Neural cell (in vitro differentiated cells): ENCODE results near the gene FRMD4A. TPM values are rescaled to one million over a fixed set of nuclear protein-coding genes. Genes with fewer than 3 reads are reported as not detected.

Experiments
- H2AFZ ChIP-seq: fragments of 200-600, 300-800 bp; sonication (generic), shearing (Covaris generic); 2 replicates; pipeline ENCODE4 v1.6.0; 2014; ENCODE audit warnings: low read depth, mild to moderate bottlenecking, antibody characterized with exemption, low read length, moderate library complexity
- H3F3A ChIP-seq: fragments of 200-600 bp; shearing (Covaris generic); 2 replicates; pipeline ENCODE4 v1.6.1; 2016; ENCODE audit warnings: mild to moderate bottlenecking, moderate library complexity, mixed read lengths, antibody characterized with exemption, low read length; ENCODE audit not compliant: insufficient read depth, poor library complexity, severe bottlenecking
- H3K27ac ChIP-seq: fragments of 200-600, 300-800 bp; sonication (generic), shearing (Covaris generic); 2 replicates; pipeline ENCODE4 v1.5.1; 2014; ENCODE audit warnings: mild to moderate bottlenecking, low read length, moderate library complexity
- H3K27me3 ChIP-seq: fragments of 300-800, 200-600 bp; sonication (generic), shearing (Covaris generic); 2 replicates; pipeline ENCODE4 v1.6.0; 2014; ENCODE audit warnings: mild to moderate bottlenecking, low read depth, low read length, moderate library complexity; ENCODE audit not compliant: insufficient read depth
- H3K36me3 ChIP-seq: fragments of 300-800, 200-600 bp; sonication (generic), shearing (Covaris generic); 2 replicates; pipeline ENCODE4 v1.5.1; 2014; ENCODE audit warnings: mild to moderate bottlenecking, antibody characterized with exemption, low read length, moderate library complexity; ENCODE audit not compliant: insufficient read depth
- H3K4me2 ChIP-seq: fragments of 300-800, 200-600 bp; sonication (generic), shearing (Covaris generic); 2 replicates; pipeline ENCODE4 v1.6.0; 2014; ENCODE audit warnings: mild to moderate bottlenecking, low read length
- H3K4me3 ChIP-seq: fragments of 300-800, 200-600 bp; sonication (generic), shearing (Covaris generic); 2 replicates; pipeline ENCODE4 v1.5.1; 2014; ENCODE audit warnings: mild to moderate bottlenecking, low read length, moderate library complexity
- H3K79me2 ChIP-seq: fragments of 200-600 bp; shearing (Covaris generic); replicated peaks from 2 replicates; pipeline ENCODE4 v1.6.0; 2014; ENCODE audit warnings: mild to moderate bottlenecking, low read length, moderate library complexity; ENCODE audit not compliant: insufficient read depth
- H3K9ac ChIP-seq: fragments of 300-800, 200-600 bp; sonication (generic), shearing (Covaris generic); 2 replicates; pipeline ENCODE4 v1.6.1; 2016; ENCODE audit warnings: mild to moderate bottlenecking, low read length, mixed read lengths
- H3K9me2 ChIP-seq: fragments of 200-600 bp; shearing (Covaris generic); 2 replicates; pipeline ENCODE4 v1.6.1; 2016; ENCODE audit warnings: mild to moderate bottlenecking, low read length, mixed read lengths; ENCODE audit not compliant: insufficient read depth
- H3K9me3 ChIP-seq: fragments of 200-600, 300-800 bp; sonication (generic), shearing (Covaris generic); 2 replicates; pipeline ENCODE4 v1.6.1; 2016; ENCODE audit warnings: mild to moderate bottlenecking, mixed run types, low read length, moderate library complexity, mixed read lengths
- H4K20me1 ChIP-seq: fragments of 200-600 bp; shearing (Covaris generic); 2 replicates; pipeline ENCODE4 v1.6.1; 2016; ENCODE audit warnings: mild to moderate bottlenecking, mixed run types; ENCODE audit not compliant: insufficient read depth
- CTCF ChIP-seq: fragments of 450-650 bp; IDR thresholded peaks from 2 replicates; pipeline ENCODE4 v1.5.1; 2014; ENCODE audit warnings: antibody characterized with exemption, mild to moderate bottlenecking, moderate library complexity; ENCODE audit not compliant: poor library complexity, severe bottlenecking
- EP300 ChIP-seq: fragments of 450-650 bp; conservative IDR thresholded peaks from 2 replicates; pipeline ENCODE4 v1.6.1; 2014; ENCODE audit warnings: antibody characterized with exemption, mild to moderate bottlenecking, moderate library complexity; ENCODE audit not compliant: poor library complexity, severe bottlenecking
- EZH2 ChIP-seq: fragments of 200-600, 300-800 bp; shearing (Covaris generic), sonication (generic); IDR thresholded peaks from 2 replicates; pipeline ENCODE4 v1.6.1; 2014; ENCODE audit warnings: antibody characterized with exemption, low read length, borderline replicate concordance, mild to moderate bottlenecking; ENCODE audit not compliant: insufficient read depth, poor library complexity, severe bottlenecking
- MXI1 ChIP-seq: fragments of 450-650 bp; conservative IDR thresholded peaks from 2 replicates; pipeline ENCODE4 v1.6.1; 2014; ENCODE audit warnings: antibody characterized with exemption, mild to moderate bottlenecking; ENCODE audit not compliant: poor library complexity, severe bottlenecking
- POLR2AphosphoS5 ChIP-seq: IDR thresholded peaks from 2 replicates; pipeline ENCODE4 v1.6.1; 2012
- RAD21 ChIP-seq: fragments of 450-650 bp; conservative IDR thresholded peaks from 2 replicates; pipeline ENCODE4 v1.6.1; 2014; ENCODE audit warnings: antibody characterized with exemption, mild to moderate bottlenecking, moderate library complexity
- REST ChIP-seq: IDR thresholded peaks from 2 replicates; pipeline ENCODE4 v1.6.1; 2012; ENCODE audit warnings: borderline replicate concordance
- SMC3 ChIP-seq: fragments of 450-650 bp; conservative IDR thresholded peaks from 2 replicates; pipeline ENCODE4 v1.6.1; 2014; ENCODE audit warnings: antibody characterized with exemption, mild to moderate bottlenecking, moderate library complexity; ENCODE audit not compliant: poor library complexity
- TAF1 ChIP-seq: IDR thresholded peaks from 2 replicates; pipeline ENCODE4 v1.6.1; 2012; ENCODE audit warnings: low read depth
- polyA plus RNA-seq: library from polyadenylated mRNA; depleted of rRNA; stranded (reverse); fragments of >200 nt; gene quantifications from 2 replicates; pipeline ENCODE4 v1.2.3, GENCODE V29; 2014

The FRMD4A gene
- polyA plus RNA-seq, 1 donor from 2014 or later = 36.5 TPM

GRCh38 chr10:14004536-14004935 is 326.2 kb downstream of the FRMD4A start:
- no peaks in the 10 kb centered on the region for H3K36me3 ChIP-seq
- no peaks in the 10 kb centered on the region for H4K20me1 ChIP-seq
- TF ChIP-seq TAF1 (no peak), EZH2 (no peak), POLR2AphosphoS5 (no peak), REST (no peak), SMC3 (no peak), EP300 (no peak), RAD21 (no peak), CTCF (no peak), MXI1 (no peak)
- H3K27me3 ChIP-seq = no peaks in the 10 kb centered on the region
- H3F3A ChIP-seq = no peaks in the 10 kb centered on the region
- H3K79me2 ChIP-seq = no peaks in the 10 kb centered on the region
- no peak overlapping the region for H3K9ac ChIP-seq
- no peaks in the 10 kb centered on the region for H3K9me2 ChIP-seq
- no peak overlapping the region for H2AFZ ChIP-seq
- H3K27ac ChIP-seq = no peak overlapping the region
- no peaks in the 10 kb centered on the region for H3K9me3 ChIP-seq
- no peak overlapping the region for H3K4me3 ChIP-seq
- H3K4me2 ChIP-seq = no peak overlapping the region

- no peaks in the 10 kb centered on the region for H3K36me3 ChIP-seq
- TF ChIP-seq REST = no peak
- no peak for TF ChIP-seq POLR2AphosphoS5
- TF ChIP-seq EP300 = no peak
- no peak for TF ChIP-seq MXI1
- TF ChIP-seq TAF1 = no peak
- TF ChIP-seq EZH2 = no peak
- no peak for TF ChIP-seq SMC3
- H3K4me2 ChIP-seq = no peak overlapping the region
- H3K79me2 ChIP-seq = no peaks in the 10 kb centered on the region
- no peak overlapping the region for H2AFZ ChIP-seq
- H4K20me1 ChIP-seq = no peaks in the 10 kb centered on the region
- H3K4me3 ChIP-seq = no peak overlapping the region
- no peak overlapping the region for H3K27ac ChIP-seq
- H3K9ac ChIP-seq = no peak overlapping the region
- H3K27me3 ChIP-seq = no peaks in the 10 kb centered on the region
- no peaks in the 10 kb centered on the region for H3F3A ChIP-seq
- no peaks in the 10 kb centered on the region for H3K9me3 ChIP-seq
- no peaks in the 10 kb centered on the region for H3K9me2 ChIP-seq
These were observed 327.1 kb downstream of the FRMD4A start for GRCh38 chr10:14003517-14004184.
